Cardiac ventricle fibroblast (primary cell): Measurements from ENCODE around the gene SMTN. TPM values are rescaled to one million over a fixed set of nuclear protein-coding genes. Genes with fewer than 3 reads are reported as not detected.

Source experiments
- total RNA-seq: library from RNA; depleted of rRNA; stranded (reverse); fragments of >200 nt; gene quantifications from 2 replicates; pipeline ENCODE4 v1.2.3, GENCODE V29; 2015

SMTN gene
- total RNA-seq: 29.9 and 43.5 TPM in 2 replicates

GRCh38 chr22:31080848-31081649 lies at the start of gene SMTN:
SMTN (plus strand) TSS chr22:31081318; CDS start chr22:31083259, 1,941 bp downstream.

GRCh38 chr22:31107178-31107893 lies 26.2 kb downstream of the SMTN start, which contains the start of gene SELENOM:
SELENOM (minus strand) TSS chr22:31107568; CDS start chr22:31107505, 63 bp downstream.

GRCh38 chr22:31122532-31123291 lies 41.6 kb downstream of the SMTN start, which contains the start of gene INPP5J:
INPP5J (plus strand) TSS chr22:31122966; CDS start chr22:31123015, 49 bp downstream.

GRCh38 chr22:31139866-31140716 lies 59.0 kb downstream of the SMTN start, which contains the start of gene PLA2G3:
PLA2G3 (minus strand) TSS chr22:31140508; CDS start chr22:31140354, 154 bp downstream.

Other genes with a start within 250 kb of the SMTN start
- 20.7 and 22.4 TPM in 2 replicates for gene MORC2, start 112.5 kb upstream of the SMTN start, total RNA-seq
- gene TUG1, start 112.1 kb upstream of the SMTN start, total RNA-seq: 51.7 and 52.4 TPM in 2 replicates
- gene SELENOM, start 26.2 kb downstream of the SMTN start, total RNA-seq: 577 and 641 TPM in 2 replicates
- gene INPP5J, start 41.6 kb downstream of the SMTN start, total RNA-seq: not detected in 2 replicates
- gene PLA2G3, start 59.2 kb downstream of the SMTN start, total RNA-seq: not detected in 2 replicates
- 24.1 and 24.5 TPM in 2 replicates for gene RNF185, start 78.9 kb downstream of the SMTN start, total RNA-seq
- 7.8 and 11.0 TPM in 2 replicates for gene LIMK2, start 131.0 kb downstream of the SMTN start, total RNA-seq
- gene PIK3IP1, start 211.2 kb downstream of the SMTN start, total RNA-seq: 19.9 and 20.3 TPM in 2 replicates